ENCODE data around the gene LMNA.

Gene LMNA

DNA sequence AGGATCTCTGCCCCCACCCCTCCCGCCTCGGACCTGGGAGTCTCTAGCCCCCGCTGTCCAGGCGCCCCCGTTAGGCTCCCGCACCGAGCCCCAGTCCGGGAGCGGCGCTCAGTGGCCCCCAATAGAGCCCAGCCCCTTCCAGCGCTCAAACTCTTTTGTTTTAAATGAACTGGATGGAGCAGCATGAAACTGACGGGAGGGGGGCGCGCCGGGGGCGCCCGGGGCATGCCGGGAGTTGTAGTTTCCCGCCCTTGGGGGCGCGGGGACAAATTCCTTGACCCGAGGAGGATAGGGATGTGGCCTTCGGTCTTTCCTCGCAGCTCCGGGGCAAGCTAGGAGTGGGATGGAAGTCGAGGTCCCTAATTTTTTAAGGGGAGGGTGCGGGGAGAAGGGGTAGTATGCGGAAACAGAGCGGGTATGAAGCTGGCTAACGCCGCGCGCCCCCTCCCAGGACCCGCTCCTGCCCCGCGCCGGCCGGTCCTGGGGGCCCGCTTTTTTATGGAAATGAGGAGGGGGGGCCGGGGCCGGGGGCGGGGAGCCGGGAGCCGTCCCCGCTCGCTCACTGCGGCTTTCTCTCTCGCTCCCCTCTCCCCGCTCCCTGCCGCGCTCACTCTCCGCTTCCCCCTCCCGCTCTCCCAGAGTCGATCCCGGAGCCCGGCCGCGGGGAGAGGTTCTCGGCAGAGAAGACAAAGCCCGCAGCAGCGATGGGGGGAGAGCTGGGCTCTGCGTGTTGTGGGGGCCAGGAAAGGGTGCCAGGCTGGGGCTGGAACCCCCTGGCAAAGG, 32.0 kb upstream of the LMNA start, which contains the start of gene MEX3A:
Gene MEX3A (minus strand): TSS at position 157 of the 783 bp plus-strand sequence. CDS start 467 bp downstream, outside the sequence.
- no peak for DNase-seq

DNA sequence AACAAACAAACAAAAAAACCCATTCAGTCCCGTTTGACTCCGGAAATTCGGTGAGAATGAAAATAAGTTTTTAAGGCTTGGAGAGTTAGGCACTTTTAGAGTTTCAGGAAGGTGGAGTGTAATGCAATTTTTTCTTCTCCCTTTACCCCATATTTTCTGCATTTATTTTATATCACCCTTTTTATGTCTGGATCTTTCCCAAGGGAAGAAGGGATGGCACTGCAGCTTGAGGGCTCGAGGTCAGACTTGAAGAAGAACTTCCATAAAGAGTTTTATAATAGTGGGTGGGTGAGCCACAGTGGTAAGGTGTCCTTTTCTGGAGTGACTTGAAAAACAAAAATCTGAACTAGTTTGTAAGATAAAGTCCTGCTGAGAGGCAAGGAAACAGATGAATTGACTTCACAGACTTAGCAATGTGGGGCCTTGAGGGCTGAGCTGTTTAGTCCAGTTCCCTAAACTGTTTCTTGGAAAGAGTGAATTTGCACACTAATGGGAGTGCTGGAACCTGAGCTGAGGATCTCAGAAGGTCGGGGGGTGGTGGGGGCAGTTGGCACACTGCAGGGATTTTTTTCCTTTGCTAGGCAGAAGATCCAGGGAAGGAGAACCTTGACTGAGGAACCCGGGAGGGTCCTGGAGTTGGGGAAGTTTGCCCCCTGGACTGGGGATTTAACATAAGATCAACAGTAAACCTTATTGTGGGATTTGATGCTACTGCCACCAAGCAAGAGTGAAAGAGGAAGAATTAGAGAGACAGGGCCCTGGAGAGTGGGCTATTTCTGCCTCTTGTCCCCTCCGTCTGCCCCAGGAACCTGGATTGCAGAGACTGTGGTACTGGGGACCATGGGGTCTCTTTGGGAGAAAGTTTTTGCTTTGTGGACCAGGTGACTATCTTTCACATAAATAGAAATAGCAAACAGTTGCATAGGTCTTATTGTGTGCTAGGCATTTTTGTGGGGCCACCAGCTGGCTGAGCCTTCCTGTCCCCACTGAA, 30.4 kb upstream of the LMNA start:
- no peak for DNase-seq

DNA sequence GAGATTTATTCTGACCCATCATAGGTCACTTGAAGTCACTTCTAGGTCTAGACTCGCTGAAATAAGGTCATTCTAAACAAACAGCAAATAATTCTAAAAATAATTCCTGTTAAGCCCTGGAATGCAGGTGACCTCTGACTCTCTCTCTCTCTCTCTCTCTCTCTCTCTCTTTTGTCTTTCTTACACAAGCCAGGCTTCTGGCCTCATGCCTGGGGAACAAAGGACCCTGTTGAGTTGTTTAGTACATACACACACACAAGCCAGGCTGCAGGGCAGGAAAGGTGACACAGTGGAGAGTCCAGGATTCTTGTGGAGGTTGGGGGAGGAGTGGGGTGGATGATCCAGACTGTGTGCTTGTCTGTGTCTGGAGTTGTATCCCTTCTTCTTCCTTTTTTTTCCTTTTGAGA, 28.3 kb upstream of the LMNA start:
- no peak for DNase-seq

DNA sequence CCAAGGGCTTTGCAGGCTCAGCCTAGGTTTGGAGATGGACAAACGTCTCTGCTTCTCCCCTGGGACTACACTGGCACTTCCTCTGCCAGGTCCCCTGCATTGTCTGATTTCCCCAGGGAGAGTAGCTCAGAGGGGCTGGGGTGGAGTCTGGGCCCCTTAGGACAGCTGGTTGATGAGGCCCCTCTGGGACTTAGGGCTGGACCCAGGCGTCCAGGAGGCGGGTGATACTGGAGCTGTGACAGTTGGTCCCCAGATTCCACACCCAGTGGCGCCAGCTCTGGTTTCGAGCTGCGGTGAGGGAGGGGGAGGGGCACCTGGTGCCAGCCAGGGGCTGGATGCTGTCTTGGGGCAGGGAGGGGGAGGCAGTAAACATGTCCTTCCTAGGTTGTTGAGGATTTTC, 24.8 kb upstream of the LMNA start:
- DNase-seq = no peak

DNA sequence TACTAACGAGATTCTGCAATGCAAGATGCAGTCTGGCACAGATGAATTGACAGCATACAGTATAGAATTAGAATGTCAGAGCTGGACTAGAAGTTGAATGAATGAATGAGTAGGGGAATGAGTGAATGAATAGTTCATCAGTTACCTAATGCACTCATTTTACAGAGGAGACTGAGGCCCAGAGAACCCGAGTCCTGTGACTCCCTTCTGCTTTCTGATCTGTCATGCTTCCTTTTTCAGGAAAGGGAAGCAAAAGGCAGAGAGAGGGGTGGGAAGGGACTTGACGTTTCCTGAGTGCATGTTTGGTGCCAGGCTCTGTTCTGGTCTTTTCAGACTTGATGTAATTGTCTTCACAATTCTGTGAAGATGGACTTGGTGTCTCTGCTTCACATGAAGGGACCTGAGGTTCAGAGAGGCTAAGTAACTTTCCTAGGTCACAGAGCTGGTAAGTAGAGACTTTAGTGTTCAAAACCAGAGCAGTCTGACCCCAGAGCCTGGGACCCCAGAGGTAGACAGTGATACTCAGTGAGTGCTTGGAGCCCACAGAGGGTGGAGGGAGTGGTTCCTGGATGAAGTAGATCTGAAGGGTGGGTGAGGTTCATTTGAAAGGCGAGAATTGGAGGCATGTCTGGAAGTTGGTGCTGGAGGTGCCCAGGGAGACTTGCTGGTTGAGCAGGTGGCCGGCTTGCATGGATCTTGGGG, 24.2 kb upstream of the LMNA start:
- DNase-seq = no peak

DNA sequence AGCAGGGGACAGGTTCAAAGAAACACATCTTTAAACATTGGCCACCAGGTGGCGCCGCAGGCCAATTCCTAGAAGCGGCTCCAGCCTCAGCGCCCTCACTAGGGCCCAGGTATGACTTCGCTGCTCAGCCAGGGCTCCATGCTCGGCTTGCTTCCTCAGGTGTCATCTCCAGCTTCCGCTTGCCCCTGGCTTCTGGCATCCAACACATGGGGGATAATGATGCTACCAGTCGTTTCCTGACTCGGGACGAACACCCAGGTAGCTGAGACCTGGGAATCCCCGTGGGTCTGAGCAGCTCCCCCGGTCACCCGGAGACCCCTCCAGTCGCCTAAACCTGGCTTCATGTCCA, 23.7 kb upstream of the LMNA start:
- no peak for DNase-seq

DNA sequence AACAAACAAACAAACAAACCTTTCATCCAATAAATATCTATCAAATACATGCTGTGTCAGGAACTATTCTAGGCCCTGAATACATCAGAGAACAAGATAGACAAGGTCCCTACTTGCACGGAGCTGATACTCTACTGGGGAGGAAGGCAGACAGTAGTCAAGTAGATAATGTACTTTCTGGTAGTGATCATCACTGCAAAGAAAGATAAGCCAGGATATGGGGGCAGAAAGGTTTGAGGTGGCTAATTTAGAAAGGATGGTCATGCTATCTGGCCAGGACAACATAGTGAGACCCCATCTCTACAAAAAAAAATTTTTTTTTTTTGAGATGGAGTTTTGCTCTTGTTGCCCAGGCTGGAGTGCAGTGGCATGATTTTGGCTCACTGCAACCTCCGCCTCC, 22.9 kb upstream of the LMNA start:
- DNase-seq = no peak

DNA sequence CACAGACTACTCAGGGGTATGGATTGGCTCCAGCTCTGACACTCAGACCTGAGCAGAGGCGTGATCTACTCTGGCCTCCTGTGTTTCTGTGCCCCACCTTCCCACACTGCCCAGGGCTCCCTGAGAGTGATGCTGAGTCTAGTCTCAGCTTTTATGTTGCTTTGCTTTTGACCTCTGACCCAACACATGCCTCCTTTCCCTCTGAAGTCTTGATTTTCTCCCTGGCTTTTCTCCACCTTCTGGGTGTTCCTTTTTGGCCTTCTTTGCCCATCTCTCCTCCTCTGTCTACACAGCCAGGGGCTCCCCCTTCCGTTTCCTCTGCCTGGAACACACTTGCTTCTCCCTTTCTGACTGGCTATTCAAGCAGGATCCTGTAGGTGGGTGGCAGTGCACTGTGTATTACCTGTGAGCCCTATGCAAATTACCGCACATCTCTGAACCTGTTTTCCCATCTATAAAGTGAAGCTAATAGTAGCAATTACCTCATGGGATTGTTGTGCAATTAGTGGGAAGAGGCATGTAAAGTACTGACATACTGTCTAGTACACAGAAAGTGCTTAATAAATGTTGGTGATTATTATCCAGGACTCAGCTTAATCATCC, 18.5 kb upstream of the LMNA start:
- no peak for DNase-seq

DNA sequence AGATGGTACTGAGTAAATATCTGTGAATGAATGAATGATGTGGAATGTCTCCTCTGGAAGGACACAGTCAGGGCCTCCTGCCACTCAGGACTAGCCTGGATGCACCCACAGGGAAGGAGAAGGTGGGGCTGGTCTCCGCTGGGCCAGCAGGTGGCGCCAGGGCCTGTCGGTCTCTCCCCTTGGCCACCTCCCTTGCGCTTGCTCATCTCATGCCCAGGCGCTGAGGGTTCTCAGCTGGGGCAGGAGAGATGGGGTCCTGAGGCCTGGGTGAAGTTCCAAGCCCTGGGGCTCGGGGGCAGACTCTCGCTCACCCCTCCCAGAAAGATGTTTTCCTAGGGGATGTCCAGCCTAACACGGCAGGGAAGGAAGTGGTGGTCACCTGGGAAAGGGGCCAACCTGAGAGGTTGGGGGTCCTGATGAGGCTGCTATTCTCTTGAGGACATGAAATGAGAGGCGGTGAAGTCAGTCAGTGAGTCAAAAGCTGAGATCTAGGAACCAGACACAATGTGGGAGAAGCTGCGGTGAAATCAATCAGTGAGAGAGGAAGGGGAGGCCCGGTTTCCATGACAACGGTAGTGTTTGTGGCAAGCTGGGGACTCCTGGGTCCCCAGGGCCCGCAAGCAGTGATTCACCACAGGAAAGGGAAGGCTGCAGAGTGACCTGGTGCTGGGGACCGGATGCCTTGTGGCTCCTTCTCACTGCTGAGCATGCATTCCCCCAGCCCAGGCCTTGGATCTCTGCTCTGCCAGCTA, 17.7 kb upstream of the LMNA start:
- DNase-seq = peak; percentile 77

DNA sequence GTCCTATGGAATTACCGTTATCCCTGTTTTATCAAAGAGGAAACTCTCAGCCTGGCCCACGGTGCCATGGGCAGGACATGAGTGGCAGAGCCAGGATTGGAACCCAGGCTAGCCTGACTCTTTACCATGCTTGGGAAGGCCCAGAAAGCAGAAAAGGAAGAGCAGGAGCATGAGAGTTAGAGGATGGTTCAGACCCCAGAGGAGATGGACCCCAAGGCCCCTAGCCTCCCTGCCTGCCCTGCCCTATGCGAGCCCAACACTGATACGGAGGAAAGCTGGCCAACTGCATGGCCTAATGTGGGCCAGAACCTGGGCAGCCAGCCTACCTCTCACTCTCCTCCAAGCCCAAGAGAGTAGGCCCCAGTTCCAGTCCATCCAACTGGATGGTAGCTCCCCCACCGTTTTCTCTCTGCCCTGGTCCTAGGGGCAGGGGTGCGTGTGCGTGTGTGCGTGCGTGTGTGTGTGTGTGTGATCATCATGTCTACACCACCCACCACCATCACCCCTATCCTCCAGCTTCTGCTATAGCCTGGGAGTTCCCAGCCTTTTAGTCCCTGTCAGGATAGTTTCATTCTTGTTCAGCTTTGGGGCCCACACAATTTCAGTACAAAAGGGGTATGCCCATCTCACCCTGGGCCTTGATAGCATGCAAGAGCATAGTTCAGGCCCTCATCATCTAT, 16.9 kb upstream of the LMNA start:
- DNase-seq = no peak

DNA sequence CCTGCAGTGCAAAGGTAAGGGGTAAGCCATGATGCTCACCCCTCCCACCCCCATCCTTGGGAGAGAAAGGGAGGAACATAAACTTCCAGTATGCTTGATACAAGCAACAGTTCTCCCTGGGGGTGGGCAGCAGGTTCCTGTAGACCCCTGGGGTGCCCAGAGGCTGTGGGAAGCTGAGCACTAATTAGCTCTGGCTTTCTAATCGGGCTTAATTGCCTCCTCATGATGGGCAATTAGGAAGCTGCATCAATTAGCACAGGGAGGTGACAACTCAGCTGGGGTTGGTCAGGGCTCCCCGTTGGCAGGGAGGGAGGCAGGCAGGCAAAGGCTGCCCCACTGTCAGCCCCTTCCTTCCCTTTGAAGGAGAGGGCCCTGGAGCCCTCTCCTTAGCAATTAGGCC, 15.7 kb upstream of the LMNA start:
- DNase-seq = no peak

DNA sequence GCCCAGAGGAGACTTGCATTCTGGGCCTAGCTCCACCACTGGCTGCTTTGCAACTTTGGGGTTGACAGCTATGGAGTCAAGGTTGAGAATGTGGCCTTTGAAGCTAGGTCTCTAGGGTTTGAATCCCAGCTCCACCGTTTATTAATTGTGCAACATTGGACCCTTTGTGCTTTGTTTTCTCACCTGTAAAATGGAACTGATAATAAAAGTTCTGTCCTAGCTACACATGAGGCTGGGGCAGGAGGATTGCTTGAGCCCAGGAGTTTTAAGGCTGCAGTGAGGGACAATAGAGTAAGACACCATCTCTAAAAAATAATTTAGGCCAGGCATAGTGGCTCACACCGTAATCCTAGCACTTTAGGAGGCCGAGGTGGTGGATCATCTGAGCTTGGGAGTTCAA, 15.2 kb upstream of the LMNA start:
- DNase-seq = no peak

DNA sequence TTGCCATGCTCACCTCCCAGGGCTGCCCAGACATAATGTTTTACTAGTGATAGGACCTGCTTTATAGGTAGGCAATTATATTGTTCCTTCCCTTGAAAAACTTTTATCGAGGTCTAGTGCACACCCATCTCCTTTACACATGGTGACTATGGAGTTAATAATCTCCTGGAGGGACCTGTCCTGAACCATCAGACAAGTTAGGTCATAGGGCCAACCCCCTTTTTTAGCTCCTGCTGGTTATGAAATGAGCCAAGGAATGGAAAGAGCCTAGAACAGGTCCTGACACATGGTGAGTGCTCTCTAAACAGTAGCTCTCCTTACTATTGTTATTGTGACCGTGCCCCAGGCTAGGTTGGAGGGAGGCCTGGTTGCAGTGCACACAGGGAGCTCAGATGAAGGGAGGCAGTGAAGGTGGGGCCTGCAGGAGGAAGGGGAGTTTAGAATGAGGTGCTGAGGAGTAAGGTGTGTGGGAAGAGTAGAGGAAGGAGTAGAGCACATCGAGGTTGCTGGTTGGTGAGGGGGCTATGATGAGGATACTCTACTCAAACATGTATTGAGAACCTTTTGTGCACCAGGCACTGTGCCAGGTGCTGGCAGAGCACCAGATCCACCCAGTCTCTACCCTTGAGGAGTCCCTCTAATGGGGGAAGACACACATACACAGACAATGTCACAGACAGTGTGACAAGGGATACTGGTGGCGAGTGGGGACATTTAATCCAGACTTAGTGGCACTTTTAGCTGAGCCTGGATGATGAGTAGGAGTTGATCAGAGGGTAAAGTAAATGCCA, 14.1 kb upstream of the LMNA start:
- DNase-seq = no peak

DNA sequence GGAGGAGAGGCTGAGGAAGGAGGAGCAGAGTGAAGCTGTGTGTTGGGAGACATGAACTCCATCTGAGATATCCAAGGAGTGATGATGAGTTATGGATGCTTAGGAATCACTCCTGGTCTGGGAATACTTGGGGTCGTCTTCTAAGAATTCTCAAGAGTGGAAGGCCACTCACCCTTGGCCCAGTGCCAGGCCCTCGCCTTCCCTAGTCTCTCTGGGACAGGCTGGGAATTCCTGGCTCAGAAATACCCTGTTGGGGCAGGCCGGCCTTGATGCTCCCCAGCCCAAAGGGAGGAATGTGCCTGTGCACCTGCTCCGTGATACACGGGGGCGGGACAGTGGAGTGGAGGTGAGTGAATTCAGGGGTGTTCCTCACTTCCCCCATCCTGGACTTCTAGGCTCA, 12.6 kb upstream of the LMNA start:
- DNase-seq = no peak

DNA sequence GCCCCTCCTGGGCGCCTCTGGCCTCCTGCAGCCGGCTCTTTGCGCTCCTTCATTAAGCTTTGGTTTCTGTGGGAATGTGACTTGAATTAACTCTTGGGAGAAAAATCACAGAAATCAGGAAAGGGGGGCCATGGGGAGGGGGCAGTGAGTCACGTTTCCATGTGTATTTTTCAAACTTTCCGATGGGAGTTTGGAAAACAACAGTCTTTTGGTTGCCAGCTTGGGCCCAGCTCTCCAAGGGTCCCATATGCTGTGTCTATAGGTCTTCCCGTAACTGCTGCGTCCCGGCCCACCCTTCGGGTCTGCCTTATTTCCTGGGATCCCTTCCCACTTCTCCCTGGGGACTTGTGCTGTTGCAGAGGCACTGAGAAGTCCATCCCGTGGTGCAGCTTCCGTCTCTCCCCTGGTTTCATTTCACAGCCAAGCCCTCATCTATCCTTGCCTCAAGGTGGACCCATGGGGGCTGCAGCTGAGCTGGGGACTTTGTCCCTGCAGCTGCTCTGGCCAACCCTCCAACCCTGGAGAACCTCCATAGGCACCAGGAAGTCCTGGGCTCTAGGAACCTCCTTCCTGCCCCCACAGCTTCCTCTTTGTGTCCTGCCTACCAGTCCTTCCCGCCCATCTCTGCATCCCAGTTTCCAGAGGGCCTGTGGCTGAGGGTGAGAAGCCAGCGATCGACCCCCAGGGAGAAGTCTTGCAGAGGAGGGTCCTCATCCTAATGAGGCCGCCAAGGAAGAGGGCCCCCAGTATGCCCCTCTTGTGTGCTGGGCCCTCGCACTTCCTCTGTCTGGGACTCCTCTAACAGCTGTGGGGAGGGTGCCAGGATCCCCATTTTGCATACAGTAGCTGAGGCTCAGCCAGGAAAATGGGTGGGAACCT, 11.6 kb upstream of the LMNA start:
- DNase-seq = no peak

DNA sequence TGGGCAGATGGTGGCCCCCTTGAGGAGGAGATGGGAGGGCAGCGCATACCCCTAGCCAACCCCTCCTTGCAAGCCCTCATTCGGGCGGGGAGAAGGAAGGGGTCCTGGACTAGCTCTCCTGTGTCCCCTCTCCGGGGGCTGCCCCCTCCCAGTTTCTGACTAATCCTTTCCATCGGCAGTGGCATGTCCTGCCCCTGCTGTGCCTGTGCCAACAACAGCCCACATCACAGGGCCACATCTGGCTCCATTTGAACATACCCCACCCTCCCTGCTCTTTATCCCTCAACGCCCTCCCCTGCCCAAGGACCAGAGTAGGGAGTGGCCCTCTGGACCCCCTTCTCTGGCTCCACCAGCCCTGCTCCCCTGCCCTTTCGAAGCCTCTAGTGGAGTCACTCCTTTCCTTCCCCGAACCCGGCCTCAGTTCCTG, 11.0 kb upstream of the LMNA start:
- DNase-seq = no peak

DNA sequence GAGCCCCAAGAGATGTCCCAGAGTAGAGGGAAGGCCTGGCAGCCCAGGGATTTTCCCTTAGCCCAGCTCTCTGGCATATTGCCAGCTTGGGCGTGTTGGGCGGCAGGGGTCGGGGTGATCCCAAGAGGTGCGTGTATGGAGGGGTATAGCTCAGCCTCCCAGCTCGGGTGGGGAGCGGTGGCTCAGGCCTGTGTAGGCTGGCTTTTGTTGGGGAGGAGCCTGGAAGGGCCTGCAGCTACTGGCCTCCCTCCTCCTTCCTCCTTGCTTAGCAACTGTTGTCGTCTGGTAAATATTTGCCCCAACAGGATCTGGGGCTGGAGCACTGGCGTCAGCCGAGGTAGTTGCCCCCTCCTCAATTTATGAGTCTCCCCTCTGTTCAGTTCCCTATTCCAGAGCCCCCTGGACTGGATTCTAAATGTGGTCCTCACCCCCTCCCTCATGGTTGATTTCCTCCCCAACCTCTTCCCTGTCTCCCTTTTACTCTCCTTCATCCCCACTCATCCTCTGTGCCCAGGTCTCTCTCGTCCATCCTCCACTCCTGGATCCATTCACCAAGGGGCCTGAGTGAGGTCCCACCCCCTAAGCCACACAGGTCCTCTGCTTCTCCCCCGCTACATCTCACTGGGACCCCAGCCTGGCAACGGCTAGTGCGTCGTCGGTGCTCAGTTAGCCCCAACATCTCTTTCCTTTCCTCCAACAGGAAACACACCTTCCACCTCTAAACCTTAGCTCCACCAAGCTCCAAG, 10.3 kb upstream of the LMNA start:
- peak; percentile 52 for DNase-seq

DNA sequence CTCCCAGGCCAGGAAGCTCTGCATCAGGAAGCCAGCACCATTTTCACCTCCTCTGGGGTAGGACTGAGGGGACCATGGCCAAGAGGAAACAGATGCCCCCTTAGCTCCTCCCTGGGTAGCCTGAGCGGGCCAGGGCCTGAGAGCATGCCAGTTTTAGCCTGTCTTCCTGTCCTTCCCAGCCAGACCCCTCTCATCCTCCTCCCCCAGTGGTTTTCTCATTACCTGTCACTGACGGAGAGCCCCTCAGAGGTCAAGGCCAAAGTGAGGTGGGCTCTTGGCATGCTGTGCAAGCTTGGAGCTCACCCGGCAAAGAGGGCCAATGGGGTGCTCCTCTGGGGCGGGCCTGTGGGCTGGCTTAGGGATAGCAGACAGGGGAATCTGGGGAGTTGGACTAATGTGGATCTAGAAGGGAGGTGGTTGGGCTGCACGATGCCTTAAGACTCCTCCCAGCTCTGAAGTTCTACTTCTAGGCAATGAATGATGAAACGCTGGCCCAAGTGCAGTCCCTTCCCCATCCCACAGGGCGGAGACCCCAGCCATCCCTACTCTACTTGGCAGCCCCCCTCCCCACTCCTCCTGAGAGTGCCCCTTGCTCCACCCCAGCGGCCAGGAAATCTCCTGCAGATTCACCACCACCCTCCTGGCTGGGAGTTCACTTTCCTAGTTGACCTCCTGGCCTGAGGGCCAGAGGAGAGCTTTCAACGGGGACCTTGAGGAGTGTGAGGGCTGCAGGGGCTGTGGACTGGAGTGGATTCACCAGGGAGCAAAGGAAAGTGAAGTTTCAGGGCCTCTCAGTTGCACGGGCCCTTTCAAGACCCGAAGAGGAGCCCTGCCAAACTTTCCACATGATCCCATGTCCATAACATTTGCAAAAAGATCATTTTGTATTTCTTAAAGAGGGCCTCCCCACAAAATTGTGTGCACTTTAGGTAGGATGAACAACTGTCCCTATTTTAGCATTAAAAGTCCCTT, 9.4 kb upstream of the LMNA start:
- no peak for DNase-seq
